Stromal cell of bone marrow (primary cell): ENCODE results near the gene ZCCHC2.

Experiments
- DNase-seq: peaks from one replicate; pipeline ENCODE4 v3.0.0-alpha.2; 2012; ENCODE audit warnings: low read depth

ZCCHC2 gene

GRCh38 chr18:62578980-62579511, 56.2 kb downstream of the ZCCHC2 start:
- DNase-seq: no peak

- DNase-seq: no peak
Observed at GRCh38 chr18:62583376-62583775, 60.6 kb downstream of the ZCCHC2 start.

- peak; percentile 80 for DNase-seq
Observed at GRCh38 chr18:62584241-62585120, 61.7 kb downstream of the ZCCHC2 start.

GRCh38 chr18:62585274-62586150, 62.7 kb downstream of the ZCCHC2 start:
- no peak for DNase-seq

GRCh38 chr18:62586151-62586774, 63.4 kb downstream of the ZCCHC2 start:
- peak; percentile 40 for DNase-seq

GRCh38 chr18:62586781-62587487, 64.1 kb downstream of the ZCCHC2 start:
- no peak for DNase-seq

- no peak for DNase-seq
Observed at GRCh38 chr18:62587689-62588088, 64.9 kb downstream of the ZCCHC2 start.

GRCh38 chr18:62588217-62588616, 65.4 kb downstream of the ZCCHC2 start:
- no peak for DNase-seq

GRCh38 chr18:62590799-62591590, 68.2 kb downstream of the ZCCHC2 start:
- no peak for DNase-seq

- DNase-seq: no peak
Observed at GRCh38 chr18:62596145-62597005, 73.5 kb downstream of the ZCCHC2 start.

GRCh38 chr18:62601871-62602270, 79.0 kb downstream of the ZCCHC2 start:
- DNase-seq: no peak

- no peak for DNase-seq
Observed at GRCh38 chr18:62602706-62603105, 79.9 kb downstream of the ZCCHC2 start.

GRCh38 chr18:62603211-62603610, 80.4 kb downstream of the ZCCHC2 start:
- no peak for DNase-seq

GRCh38 chr18:62603979-62604378, 81.2 kb downstream of the ZCCHC2 start:
- no peak for DNase-seq

- DNase-seq: no peak
Observed at GRCh38 chr18:62605685-62606084, 82.9 kb downstream of the ZCCHC2 start.

- DNase-seq: no peak
Observed at GRCh38 chr18:62606106-62606505, 83.3 kb downstream of the ZCCHC2 start.

- no peak for DNase-seq
Observed at GRCh38 chr18:62607302-62607701, 84.5 kb downstream of the ZCCHC2 start.

GRCh38 chr18:62607708-62608428, 85.0 kb downstream of the ZCCHC2 start:
- DNase-seq: no peak

GRCh38 chr18:62609764-62610163, 86.9 kb downstream of the ZCCHC2 start:
- no peak for DNase-seq
